Activated T-helper 1 cell treated with anti-CD3 and anti-CD28 coated beads, Interleukin-12 subunit alpha, Interleukin-12 subunit beta, Interleukin-2, Interleukin-4 antibody, amounts not matched to agents 30 ng/mL and 10 ng/mL and 1 ng/mL, durations not matched to agents 14 hours and 24 hours and 36 hours (primary cell): Measurements from ENCODE around the gene PHF2. TPM values are rescaled to one million over a fixed set of nuclear protein-coding genes. Genes with fewer than 3 reads are reported as not detected.
A peak's percentile ranks its signal among the peaks of the same experiment; 100 is the strongest.

Source experiments
- DNase-seq: peaks from one replicate; pipeline ENCODE4 v3.0.0; 2021; ENCODE audit warnings: low spot score
- H3K27ac Mint-ChIP-seq: one replicate; pipeline ENCODE4 v1.8.0; 2021; ENCODE audit warnings: mild to moderate bottlenecking, mixed read lengths
- H3K27me3 Mint-ChIP-seq: one replicate; pipeline ENCODE4 v1.8.0; 2022; ENCODE audit warnings: mild to moderate bottlenecking, moderate library complexity, mixed read lengths; ENCODE audit not compliant: insufficient read depth
- H3K36me3 Mint-ChIP-seq: one replicate; pipeline ENCODE4 v1.8.0; 2021; ENCODE audit warnings: low read depth, mixed read lengths
- H3K4me1 Mint-ChIP-seq: one replicate; pipeline ENCODE4 v1.8.0; 2021; ENCODE audit warnings: low read depth, mixed read lengths
- H3K4me3 Mint-ChIP-seq: one replicate; pipeline ENCODE4 v1.8.0; 2021; ENCODE audit warnings: mild to moderate bottlenecking, moderate library complexity, mixed read lengths
- H3K9me3 Mint-ChIP-seq: one replicate; pipeline ENCODE4 v1.8.0; 2021; ENCODE audit warnings: mixed read lengths
- intact Hi-C: fragments of 100-400 bp; cut with micrococcal nuclease; formaldehyde crosslinking; loops from one replicate; pipeline ENCODE4 v1.15.1; 2024
- total RNA-seq: library from RNA; stranded (reverse); gene quantifications from 2 replicates; pipeline ENCODE4 v1.2.3, GENCODE V29; 2022

Gene PHF2
- total RNA-seq, 1 donor from 2014 or later: 24.5 TPM

DNA sequence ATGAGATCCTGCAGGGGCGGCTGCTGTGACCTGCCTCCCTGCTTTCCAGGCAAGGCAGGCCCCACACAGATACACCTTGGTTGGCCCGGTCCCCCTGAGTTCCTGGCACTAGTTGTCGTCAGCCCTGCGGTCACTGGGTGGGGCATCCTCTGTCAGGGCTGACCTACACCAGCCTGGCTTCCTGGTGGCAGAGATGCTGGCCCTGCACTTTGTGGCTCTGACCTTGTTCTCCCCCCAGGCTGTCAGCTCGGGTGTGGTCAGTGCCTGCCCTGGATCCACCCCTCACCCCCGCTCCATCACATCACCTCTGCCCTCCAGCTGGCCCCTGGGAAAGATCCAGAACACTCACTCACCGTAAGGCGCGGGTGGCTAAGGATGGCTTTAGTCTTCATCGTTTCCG is 74.1 kb downstream of the PHF2 start:
- Mint-ChIP-seq H3K27me3 (no peaks in the 10 kb centered on the region), H3K27ac (no peak overlapping the region), H3K36me3 (peaks cover 12% of the 10 kb centered on the region), H3K4me1 (no peaks in the 10 kb centered on the region), H3K4me3 (no peak overlapping the region), H3K9me3 (no peaks in the 10 kb centered on the region)
- intact Hi-C loops: no loop called here
- no peak for DNase-seq

DNA sequence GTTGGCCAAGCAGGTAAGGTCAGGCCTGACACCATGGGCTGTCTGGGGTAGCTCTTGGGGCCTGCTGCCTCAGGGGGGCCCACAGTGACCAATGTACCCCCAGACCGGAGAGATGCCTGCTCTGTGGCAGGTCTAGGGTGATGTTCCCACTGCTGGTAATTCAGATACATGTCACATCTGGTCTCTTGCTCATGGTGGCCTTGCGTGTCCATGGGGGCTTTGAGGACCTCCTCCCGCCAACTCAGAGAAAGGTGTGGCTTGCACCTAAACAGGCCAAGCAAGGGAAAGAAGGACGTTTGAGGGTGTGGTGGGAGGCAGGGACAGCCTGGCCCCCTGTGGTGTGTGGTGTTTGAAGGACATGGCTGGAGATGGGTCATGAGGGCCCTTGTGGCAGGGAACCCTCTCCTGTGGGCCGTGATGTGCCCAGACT is 75.2 kb downstream of the PHF2 start:
- peaks cover 12% of the 10 kb centered on the region for H3K36me3 Mint-ChIP-seq
- no peaks in the 10 kb centered on the region for H3K4me1 Mint-ChIP-seq
- H3K4me3 Mint-ChIP-seq: no peak overlapping the region
- no peak for DNase-seq
- intact Hi-C loops: no loop called here
- H3K27me3 Mint-ChIP-seq: no peaks in the 10 kb centered on the region
- H3K9me3 Mint-ChIP-seq: no peaks in the 10 kb centered on the region
- no peak overlapping the region for H3K27ac Mint-ChIP-seq

DNA sequence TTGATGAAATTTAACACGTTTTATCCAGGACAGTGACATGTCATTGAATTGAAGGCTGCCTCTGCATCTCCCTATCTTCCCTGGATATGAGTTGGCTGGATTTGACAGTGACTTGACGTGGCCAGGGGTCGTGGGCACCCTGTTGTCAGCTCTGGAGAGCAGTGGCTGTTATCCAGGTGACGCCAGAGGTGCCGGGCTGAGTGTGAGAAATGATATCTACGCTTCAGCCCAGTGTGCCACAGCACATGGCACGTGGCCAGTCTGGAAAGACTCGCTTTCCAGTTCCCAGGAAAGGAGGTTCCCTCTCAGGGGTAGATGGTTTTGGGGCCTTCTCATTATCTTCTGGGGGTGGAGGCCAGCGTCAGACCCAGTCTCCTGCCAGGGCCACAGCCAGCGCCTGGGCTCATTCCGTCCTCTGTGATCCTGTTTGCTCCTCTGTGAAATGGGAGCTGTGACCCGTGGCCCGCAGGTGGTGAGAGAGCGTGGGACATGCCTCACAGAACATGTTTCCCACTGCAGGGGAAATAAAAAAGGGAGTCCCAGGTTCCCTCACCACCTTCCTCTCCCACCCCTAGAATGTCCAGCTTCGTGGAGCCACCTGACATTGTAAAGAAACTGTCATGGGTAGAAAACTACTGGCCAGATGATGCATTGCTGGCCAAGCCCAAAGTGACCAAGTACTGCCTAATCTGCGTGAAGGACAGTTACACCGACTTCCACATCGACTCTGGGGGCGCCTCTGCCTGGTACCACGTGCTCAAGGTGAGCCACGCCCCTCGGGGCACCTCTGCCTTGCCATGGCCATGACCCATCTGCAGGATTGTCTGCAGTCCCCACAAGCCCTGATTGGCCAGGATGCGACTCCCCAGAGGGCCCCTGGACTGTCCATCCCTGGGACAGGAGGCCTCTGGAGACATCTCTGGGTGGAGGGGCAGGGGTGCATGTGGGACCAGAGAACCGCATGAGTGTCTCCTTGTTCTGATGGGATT is 76.5 kb downstream of the PHF2 start:
- peaks cover 15% of the 10 kb centered on the region for H3K36me3 Mint-ChIP-seq
- intact Hi-C loops: no loop called here
- H3K27ac Mint-ChIP-seq: no peak overlapping the region
- no peaks in the 10 kb centered on the region for H3K4me1 Mint-ChIP-seq
- DNase-seq: no peak
- no peaks in the 10 kb centered on the region for H3K27me3 Mint-ChIP-seq
- no peaks in the 10 kb centered on the region for H3K9me3 Mint-ChIP-seq
- no peak overlapping the region for H3K4me3 Mint-ChIP-seq

DNA sequence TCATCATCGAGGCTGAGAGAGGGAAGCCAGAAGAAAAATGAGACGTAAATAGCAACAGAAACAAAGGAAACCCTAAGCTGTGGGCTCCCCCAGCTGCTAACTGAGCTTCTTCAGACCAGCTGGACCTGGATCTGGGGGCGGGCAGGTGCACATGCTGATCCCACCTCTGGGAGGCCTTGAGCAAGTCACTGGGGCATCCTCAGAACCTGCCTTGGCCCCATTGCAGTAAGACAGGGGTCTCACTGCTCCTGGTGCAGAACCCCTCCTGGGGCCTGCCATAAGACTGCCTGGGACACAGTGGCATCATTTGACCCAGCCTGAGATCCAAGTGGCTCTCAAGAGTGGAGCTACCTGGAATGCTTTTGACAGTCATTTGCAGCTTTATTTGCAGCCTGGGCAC is 77.4 kb downstream of the PHF2 start:
- intact Hi-C loops: no loop called here
- no peaks in the 10 kb centered on the region for H3K27me3 Mint-ChIP-seq
- H3K36me3 Mint-ChIP-seq: peaks cover 15% of the 10 kb centered on the region
- H3K4me3 Mint-ChIP-seq: no peak overlapping the region
- no peak for DNase-seq
- no peak overlapping the region for H3K27ac Mint-ChIP-seq
- H3K9me3 Mint-ChIP-seq: no peaks in the 10 kb centered on the region
- H3K4me1 Mint-ChIP-seq: no peaks in the 10 kb centered on the region

DNA sequence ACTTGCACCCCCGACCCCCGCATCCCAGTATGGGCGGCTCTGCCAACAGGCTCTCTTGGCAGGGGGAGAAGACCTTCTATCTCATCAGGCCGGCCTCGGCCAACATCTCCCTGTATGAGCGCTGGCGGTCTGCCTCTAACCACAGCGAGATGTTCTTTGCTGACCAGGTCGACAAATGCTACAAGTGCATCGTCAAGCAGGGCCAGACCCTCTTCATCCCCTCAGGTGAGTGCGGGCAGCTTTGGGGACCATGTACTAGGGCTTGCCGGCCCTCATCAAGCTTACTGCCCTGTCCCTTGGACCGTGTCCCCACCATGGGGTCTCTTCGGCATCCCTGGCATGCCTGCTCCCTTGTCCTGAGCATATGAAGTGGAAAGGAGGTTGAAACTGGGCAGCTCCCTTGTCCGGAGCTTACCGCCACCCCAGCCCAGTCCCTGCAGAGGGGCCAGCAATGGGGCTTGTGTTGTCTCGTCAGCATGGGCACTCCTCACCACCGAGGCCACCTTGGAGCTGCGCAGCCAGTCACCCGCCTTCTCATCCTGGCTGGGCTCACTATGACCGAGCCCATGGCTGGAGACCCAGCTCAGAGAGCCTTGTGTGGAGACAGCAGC is 78.1 kb downstream of the PHF2 start:
- intact Hi-C loops: no loop called here
- no peaks in the 10 kb centered on the region for H3K9me3 Mint-ChIP-seq
- H3K4me1 Mint-ChIP-seq: no peaks in the 10 kb centered on the region
- no peak overlapping the region for H3K4me3 Mint-ChIP-seq
- H3K27me3 Mint-ChIP-seq: no peaks in the 10 kb centered on the region
- DNase-seq: no peak
- H3K36me3 Mint-ChIP-seq: peaks cover 15% of the 10 kb centered on the region
- no peak overlapping the region for H3K27ac Mint-ChIP-seq

DNA sequence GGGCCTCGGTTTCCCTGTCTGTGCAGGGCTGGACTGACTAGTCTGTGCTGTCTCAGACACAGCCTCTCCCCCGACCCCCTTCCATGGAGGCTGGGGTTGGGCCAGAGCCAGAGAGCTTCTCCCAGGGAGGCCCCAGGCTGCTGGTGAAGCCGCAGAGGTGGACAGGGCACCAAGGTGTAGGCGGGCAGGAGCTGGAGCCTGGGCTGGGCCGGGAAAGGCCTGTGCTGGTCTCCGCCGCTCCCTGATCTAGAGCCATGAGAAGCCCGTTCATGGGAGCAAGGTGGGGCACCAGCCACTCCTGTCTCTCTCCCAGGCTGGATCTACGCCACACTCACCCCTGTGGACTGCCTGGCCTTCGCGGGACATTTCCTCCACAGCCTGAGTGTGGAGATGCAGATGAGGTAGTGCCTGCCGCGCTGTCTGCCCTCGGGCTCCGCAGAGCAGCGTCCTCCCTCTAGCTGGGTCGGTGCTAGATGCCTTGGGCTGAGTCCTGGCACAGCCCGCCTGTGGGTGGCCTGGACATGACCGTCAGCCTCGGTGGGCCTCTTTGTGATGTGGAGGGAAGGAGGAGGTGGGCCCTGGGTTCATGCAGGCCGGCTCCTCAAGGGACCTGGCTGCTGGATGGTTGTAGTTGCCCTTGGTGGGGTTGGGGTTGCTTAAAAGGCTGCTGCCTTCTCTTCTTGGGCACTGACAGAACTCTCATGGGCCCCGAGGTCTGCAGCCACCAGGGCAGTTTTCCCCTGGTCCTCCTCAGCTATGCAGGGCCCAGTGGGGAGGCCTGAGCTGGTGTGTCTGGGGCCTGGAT is 79.4 kb downstream of the PHF2 start:
- no peaks in the 10 kb centered on the region for H3K4me1 Mint-ChIP-seq
- no peak overlapping the region for H3K4me3 Mint-ChIP-seq
- H3K9me3 Mint-ChIP-seq: no peaks in the 10 kb centered on the region
- intact Hi-C loops: no loop called here
- no peak overlapping the region for H3K27ac Mint-ChIP-seq
- no peaks in the 10 kb centered on the region for H3K27me3 Mint-ChIP-seq
- DNase-seq: no peak
- H3K36me3 Mint-ChIP-seq: peaks cover 18% of the 10 kb centered on the region

DNA sequence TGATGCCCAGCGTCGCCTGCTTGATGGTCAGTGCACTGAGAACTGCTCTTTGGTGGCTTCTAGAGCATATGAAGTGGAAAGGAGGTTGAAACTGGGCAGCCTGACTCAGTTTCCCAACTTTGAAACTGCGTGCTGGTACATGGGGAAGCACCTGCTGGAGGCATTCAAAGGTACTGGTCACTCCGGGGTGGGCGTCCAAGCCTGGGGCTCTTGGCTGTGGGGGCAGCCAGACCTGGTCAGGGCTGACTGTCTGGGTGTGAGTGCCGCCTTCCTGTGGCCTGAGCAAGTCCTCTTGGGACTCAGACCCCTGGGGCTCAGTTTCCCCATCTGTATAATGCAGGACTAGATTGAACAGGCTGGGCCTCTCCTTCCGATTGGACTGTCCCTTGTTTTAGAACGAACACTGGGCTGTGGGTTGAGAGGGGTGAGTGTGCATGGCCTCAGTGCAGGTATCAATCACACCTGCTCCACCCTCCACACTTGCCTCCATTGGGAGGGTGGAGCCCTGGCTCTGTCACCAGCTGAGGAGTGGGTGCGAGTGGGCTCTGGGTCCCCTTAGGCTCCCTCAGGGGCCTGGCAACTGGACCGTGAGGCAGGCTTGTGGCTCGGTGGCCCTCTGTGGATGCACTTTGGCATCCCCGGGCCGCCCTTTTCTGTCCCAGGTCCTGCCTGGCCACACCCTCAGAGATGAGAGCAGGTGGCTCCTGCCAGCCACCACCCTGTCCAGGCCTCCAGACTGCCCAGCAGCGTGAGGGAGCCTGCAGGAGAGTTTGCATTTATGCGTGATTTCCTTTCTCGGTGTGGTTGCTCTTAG is 80.2 kb downstream of the PHF2 start:
- no peaks in the 10 kb centered on the region for H3K4me1 Mint-ChIP-seq
- H3K27me3 Mint-ChIP-seq: no peaks in the 10 kb centered on the region
- no peak overlapping the region for H3K27ac Mint-ChIP-seq
- H3K4me3 Mint-ChIP-seq: no peak overlapping the region
- no peak for DNase-seq
- H3K9me3 Mint-ChIP-seq: no peaks in the 10 kb centered on the region
- H3K36me3 Mint-ChIP-seq: peaks cover 14% of the 10 kb centered on the region
- intact Hi-C loops: no loop called here

DNA sequence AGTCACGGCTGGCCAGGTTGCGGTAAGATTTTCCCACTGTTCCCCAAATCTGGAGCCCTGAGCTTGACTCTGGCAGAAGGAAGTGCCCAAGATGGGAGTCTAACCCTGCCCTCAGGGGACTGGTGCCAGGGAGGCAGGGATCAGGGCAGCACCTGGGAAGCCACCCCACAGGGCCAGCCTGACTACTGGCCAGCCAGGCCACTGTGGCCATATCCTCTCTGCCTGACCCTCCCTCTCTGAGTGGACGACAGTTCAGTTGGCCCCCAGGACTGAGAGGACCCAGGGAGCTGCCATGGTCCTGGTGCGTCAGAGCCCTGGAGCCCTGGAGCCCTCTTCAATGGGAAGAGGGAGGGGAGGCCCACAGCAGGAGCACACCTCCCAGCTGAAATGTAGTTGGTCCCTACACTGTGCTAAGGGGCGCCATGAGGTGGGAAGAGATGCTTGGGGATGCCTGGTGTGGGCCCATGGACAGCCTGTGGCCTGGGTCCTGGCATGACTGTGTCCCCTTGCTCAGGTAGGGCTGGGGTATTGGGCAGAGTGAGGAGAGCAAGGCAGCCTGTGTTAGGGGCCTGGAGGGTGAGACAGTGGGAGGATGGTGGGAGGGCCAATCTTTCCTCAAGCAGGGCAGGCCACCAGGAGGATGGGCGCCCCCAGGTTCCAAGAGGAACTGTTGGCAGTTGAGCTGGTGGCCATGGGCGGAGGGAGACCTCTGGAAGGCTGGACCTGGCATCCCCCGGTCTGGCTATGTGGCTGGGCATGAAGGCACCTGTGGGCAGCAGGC is 81.1 kb downstream of the PHF2 start:
- Mint-ChIP-seq H3K36me3 (peaks cover 10% of the 10 kb centered on the region), H3K27me3 (no peaks in the 10 kb centered on the region), H3K4me3 (no peak overlapping the region), H3K27ac (peak overlapping the region; percentile 52), H3K4me1 (no peaks in the 10 kb centered on the region), H3K9me3 (no peaks in the 10 kb centered on the region)
- no peak for DNase-seq
- intact Hi-C loops: no loop called here

DNA sequence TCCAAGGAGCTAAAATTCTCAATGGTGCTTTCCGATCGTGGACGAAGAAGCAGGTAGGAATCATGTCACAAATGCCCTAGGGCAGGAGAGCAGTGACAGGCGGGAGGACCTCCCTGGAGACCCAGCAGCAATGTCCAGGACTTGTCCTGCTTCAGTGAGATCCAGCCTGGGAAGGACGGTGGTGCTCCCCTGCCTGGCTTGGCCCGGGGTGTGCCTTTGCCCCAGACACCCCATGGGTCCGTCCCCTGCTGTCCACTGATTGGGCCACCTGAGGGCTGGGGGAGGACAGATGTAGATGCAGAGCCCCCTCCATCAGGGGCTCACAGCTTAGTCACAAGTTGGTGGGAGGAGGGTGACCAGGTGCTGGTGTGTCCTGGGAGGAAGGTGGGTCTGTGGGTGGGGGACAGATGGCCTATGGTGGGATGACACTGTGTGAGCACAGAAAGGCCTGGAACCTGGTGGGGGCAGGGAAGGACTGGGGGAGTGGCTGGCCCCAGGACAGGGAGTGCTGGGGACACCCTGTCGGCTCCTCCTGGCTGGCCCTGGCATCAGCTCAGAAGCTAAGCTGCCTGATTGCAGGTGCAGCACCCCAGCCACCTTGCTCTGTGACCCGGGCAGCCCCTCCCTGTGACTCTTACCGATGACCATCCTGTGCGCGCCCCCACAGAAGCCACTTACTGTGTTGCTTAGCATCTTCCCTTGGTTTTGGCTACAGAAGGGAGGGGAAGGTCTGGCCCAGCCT is 82.0 kb downstream of the PHF2 start:
- Mint-ChIP-seq H3K9me3 (no peaks in the 10 kb centered on the region), H3K36me3 (peaks cover 8% of the 10 kb centered on the region), H3K4me3 (no peak overlapping the region), H3K4me1 (no peaks in the 10 kb centered on the region), H3K27me3 (no peaks in the 10 kb centered on the region), H3K27ac (no peak overlapping the region)
- intact Hi-C loops: no loop called here
- DNase-seq: no peak

DNA sequence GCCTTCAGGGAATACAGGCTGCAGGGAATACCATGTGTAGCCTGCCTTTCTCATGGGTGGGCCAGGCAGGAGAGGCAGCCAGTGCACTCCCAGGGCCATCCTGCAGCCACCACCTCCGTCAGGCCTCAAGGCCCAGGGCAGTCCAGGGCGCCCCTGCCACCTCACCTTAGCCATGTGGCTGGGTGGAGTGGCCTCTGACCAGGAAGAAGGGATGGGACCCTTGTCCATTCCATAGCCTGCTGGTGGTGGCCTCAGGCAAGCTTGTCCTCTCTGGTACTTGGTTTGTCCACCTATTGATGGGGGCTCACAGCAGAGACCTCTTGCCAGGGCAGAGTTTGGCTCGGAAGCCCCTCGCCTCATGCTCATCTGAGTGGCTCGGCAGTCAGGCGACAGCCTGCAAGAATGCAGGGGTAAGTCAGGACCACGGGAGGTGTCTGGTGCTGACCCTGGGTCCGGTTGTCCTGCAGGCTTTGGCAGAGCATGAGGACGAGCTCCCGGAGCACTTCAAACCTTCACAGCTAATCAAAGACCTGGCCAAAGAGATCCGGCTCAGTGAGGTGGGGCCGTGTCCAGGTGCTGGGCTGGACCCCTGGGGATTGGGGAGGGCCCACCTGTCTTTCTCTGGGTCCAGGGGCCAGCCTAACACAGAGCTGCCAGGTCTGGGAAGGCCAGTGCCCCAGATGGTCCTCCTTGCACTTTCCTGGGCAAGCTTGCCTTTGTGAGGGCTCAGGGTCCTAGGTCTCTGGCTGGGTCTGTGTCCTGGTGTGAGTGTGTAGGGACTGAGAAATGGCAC is 82.9 kb downstream of the PHF2 start:
- Mint-ChIP-seq H3K4me3 (no peak overlapping the region), H3K4me1 (no peaks in the 10 kb centered on the region), H3K36me3 (peaks cover 6% of the 10 kb centered on the region), H3K27me3 (no peaks in the 10 kb centered on the region), H3K9me3 (no peaks in the 10 kb centered on the region), H3K27ac (no peak overlapping the region)
- DNase-seq: no peak
- intact Hi-C loops: no loop called here

DNA sequence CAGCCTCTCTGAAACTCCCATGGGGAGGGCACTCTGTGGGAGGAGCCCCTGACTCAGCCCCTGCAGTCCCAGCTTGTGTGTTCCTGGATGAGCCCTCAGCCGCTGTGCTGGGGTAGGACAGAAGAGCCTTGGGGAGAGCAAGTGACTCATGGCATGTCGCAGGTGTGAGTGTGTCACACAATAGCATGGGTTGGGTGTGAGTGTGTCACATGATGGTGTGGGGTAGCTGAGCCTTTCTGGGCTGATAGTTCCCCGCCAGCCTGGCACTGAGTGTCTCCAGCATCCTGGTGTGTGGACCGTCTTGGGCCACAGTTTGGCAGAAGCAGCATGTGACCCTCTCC is 83.4 kb downstream of the PHF2 start:
- Mint-ChIP-seq H3K4me1 (no peaks in the 10 kb centered on the region), H3K27me3 (no peaks in the 10 kb centered on the region), H3K4me3 (no peak overlapping the region), H3K27ac (no peak overlapping the region), H3K36me3 (peaks cover 6% of the 10 kb centered on the region), H3K9me3 (no peaks in the 10 kb centered on the region)
- DNase-seq: no peak
- intact Hi-C loops: no loop called here
